Measurements from ENCODE around the gene RFESD. TPM values are rescaled to one million over a fixed set of nuclear protein-coding genes. Genes with fewer than 3 reads are reported as not detected.

The RFESD gene
- polyA plus RNA-seq, 1 of the 3 experiments (the other 2 are of a cell fraction) = 1.8 TPM

- H3K27me3 ChIP-seq (ENCODE audit: insufficient read depth) = no peaks in the 10 kb centered on the region
- no peak overlapping the region for H3K9ac ChIP-seq
- no peaks in the 10 kb centered on the region for H3K36me3 ChIP-seq (replicated peaks in 1 of 2; ENCODE audit: control insufficient read depth in 1 of 2, insufficient read depth in 2 of 2, low read length in 1 of 2)
- peaks cover 0 to 3% of the 10 kb centered on the region in 2 experiments; a peak in 2 of 4 replicates for H3K4me1 ChIP-seq (ENCODE audit: control insufficient read depth in 1 of 2, insufficient read depth in 2 of 2, low read depth in 1 of 2, low read length in 1 of 2)
- 87% methylated on average over 19 of the region's 19 CpGs for WGBS (ENCODE audit: low lambda C conversion rate)
- H4K20me1 ChIP-seq (ENCODE audit: insufficient read depth) = no peaks in the 10 kb centered on the region
- no peaks in the 10 kb centered on the region for H3K9me3 ChIP-seq
- CTCF ChIA-PET = no interaction called here
- no peak overlapping the region for H3K4me2 ChIP-seq
- no peak for TF ChIP-seq EP300 (IDR thresholded peaks at IDR 0.05; ENCODE audit: borderline replicate concordance in 1 of 2, low read depth in 1 of 2, low read length in 1 of 2)
- H3K27ac ChIP-seq (ENCODE audit: low read depth in 2 of 2, low read length in 1 of 2) = no peak overlapping the region
- H2AFZ ChIP-seq (ENCODE audit: low read depth) = peak overlapping the region; percentile 12; the same call in 1 of the 2 replicates
- POLR2A ChIA-PET = no interaction called here
- no peaks in the 10 kb centered on the region for H3K79me2 ChIP-seq (ENCODE audit: insufficient read depth)
- no peaks in the 10 kb centered on the region for H3K9me2 ChIP-seq
- no peak for DNase-seq
- H3F3A ChIP-seq (replicated peaks; ENCODE audit: insufficient read depth) = no peaks in the 10 kb centered on the region
- peak overlapping the region in 1 of 2 experiments; percentile 56; a peak in 1 of 4 replicates for H3K4me3 ChIP-seq (ENCODE audit: low read depth in 2 of 2, low read length in 1 of 2)
These were observed 27.0 kb upstream of the RFESD start for GRCh38 chr5:95619514-95620029.

GRCh38 chr5:95620030-95620869, 26.3 kb upstream of the RFESD start, which contains the start of gene GPR150:
GPR150 (plus strand) TSS chr5:95620087; CDS start chr5:95620276, 189 bp downstream.
- Histone ChIP-seq H3K9me2 (no peaks in the 10 kb centered on the region), H4K20me1 (ENCODE audit: insufficient read depth) (no peaks in the 10 kb centered on the region), H3K4me3 (ENCODE audit: low read depth in 2 of 2, low read length in 1 of 2) (peak within 1 kb of the TSS; percentile 49 to 56), H3F3A (replicated peaks; ENCODE audit: insufficient read depth) (no peaks in the 10 kb centered on the region), H3K4me1 (ENCODE audit: control insufficient read depth in 1 of 2, insufficient read depth in 2 of 2, low read depth in 1 of 2, low read length in 1 of 2) (peaks cover 0 to 3% of the 10 kb centered on the region in 2 experiments; a peak in 2 of 4 replicates), H2AFZ (ENCODE audit: low read depth) (peak within 1 kb of the TSS; percentile 87; the same call in 1 of the 2 replicates), H3K27ac (ENCODE audit: low read depth in 2 of 2, low read length in 1 of 2) (no peak within 1 kb of the TSS), H3K27me3 (ENCODE audit: insufficient read depth) (no peaks in the 10 kb centered on the region), H3K4me2 (peak within 1 kb of the TSS; percentile 77), H3K9ac (no peak within 1 kb of the TSS), H3K9me3 (no peaks in the 10 kb centered on the region), H3K79me2 (ENCODE audit: insufficient read depth) (no peaks in the 10 kb centered on the region), H3K36me3 (replicated peaks in 1 of 2; ENCODE audit: control insufficient read depth in 1 of 2, insufficient read depth in 2 of 2, low read length in 1 of 2) (no peaks in the 10 kb centered on the region)
- ChIA-PET POLR2A (no interaction called here), CTCF (interaction anchor here (0.9 to 1.3 kb wide), 4 partner anchors 9 to 161 kb away, joined by 3 to 4 read pairs (median 4); no protein-coding TSS in a partner anchor)
- TF ChIP-seq MAX (IDR thresholded peaks at IDR 0.05; ENCODE audit: low read depth) (peak; percentile 81), YY1 (IDR thresholded peaks at IDR 0.05; ENCODE audit: low read depth) (no peak)
- 35% methylated on average over 31 of the region's 85 CpGs for WGBS (ENCODE audit: low lambda C conversion rate)
- peak; percentile 87 for DNase-seq

GRCh38 chr5:95620870-95621838, 25.4 kb upstream of the RFESD start:
- Histone ChIP-seq H3K4me1 (ENCODE audit: control insufficient read depth in 1 of 2, insufficient read depth in 2 of 2, low read depth in 1 of 2, low read length in 1 of 2) (peaks cover 0 to 3% of the 10 kb centered on the region in 2 experiments; a peak in 2 of 4 replicates), H4K20me1 (ENCODE audit: insufficient read depth) (no peaks in the 10 kb centered on the region), H3K79me2 (ENCODE audit: insufficient read depth) (no peaks in the 10 kb centered on the region), H3K27me3 (ENCODE audit: insufficient read depth) (no peaks in the 10 kb centered on the region), H3K4me2 (peak overlapping the region; percentile 71), H3K9me3 (no peaks in the 10 kb centered on the region), H3F3A (replicated peaks; ENCODE audit: insufficient read depth) (no peaks in the 10 kb centered on the region), H3K9me2 (no peaks in the 10 kb centered on the region), H3K4me3 (ENCODE audit: low read depth in 2 of 2, low read length in 1 of 2) (peak overlapping the region; percentile 49 to 56), H3K9ac (no peak overlapping the region), H2AFZ (ENCODE audit: low read depth) (peak overlapping the region; percentile 87; the same call in 1 of the 2 replicates), H3K36me3 (replicated peaks in 1 of 2; ENCODE audit: control insufficient read depth in 1 of 2, insufficient read depth in 2 of 2, low read length in 1 of 2) (no peaks in the 10 kb centered on the region), H3K27ac (ENCODE audit: low read depth in 2 of 2, low read length in 1 of 2) (no peak overlapping the region)
- WGBS (ENCODE audit: low lambda C conversion rate) = 57% methylated on average over 5 of the region's 92 CpGs
- ChIA-PET POLR2A (no interaction called here), CTCF (interaction anchor here (0.9 to 1.3 kb wide), 4 partner anchors 10 to 160 kb away, joined by 3 to 4 read pairs (median 4); no protein-coding TSS in a partner anchor)
- DNase-seq = peak; percentile 80
- TF ChIP-seq REST (IDR thresholded peaks at IDR 0.05; ENCODE audit: low read depth, low read length) = no peak
- no peak for TF ChIP-seq FOXJ3 (CRISPR knock-in tag; IDR thresholded peaks at IDR 0.05)
- TF ChIP-seq YY1 (IDR thresholded peaks at IDR 0.05; ENCODE audit: low read depth) = no peak
- TF ChIP-seq GATA2 (CRISPR knock-in tag; IDR thresholded peaks at IDR 0.05) = no peak
- TF ChIP-seq FOXM1 (IDR thresholded peaks at IDR 0.05; ENCODE audit: low read depth) = no peak
- TF ChIP-seq MEF2A (IDR thresholded peaks at IDR 0.05; ENCODE audit: borderline replicate concordance, low read depth) = no peak
- no peak for TF ChIP-seq EP300 (IDR thresholded peaks at IDR 0.05; ENCODE audit: borderline replicate concordance in 1 of 2, low read depth in 1 of 2, low read length in 1 of 2)
- TF ChIP-seq RFX5 (IDR thresholded peaks at IDR 0.05; ENCODE audit: low read length) = peak; percentile 94
- TF ChIP-seq CHD2 (IDR thresholded peaks at IDR 0.05; ENCODE audit: low read length, partially characterized antibody) = no peak
- TF ChIP-seq RAD21 (IDR thresholded peaks at IDR 0.05; ENCODE audit: low read length) = no peak
- no peak for TF ChIP-seq RCOR1 (IDR thresholded peaks at IDR 0.05; ENCODE audit: low read length)
- TF ChIP-seq NFIC (IDR thresholded peaks at IDR 0.05; ENCODE audit: borderline replicate concordance) = no peak
- TF ChIP-seq SMC3 (IDR thresholded peaks at IDR 0.05; ENCODE audit: low read depth, low read length) = no peak
